Testis (tissue), 2 donors: Measurements from ENCODE around the gene TUBGCP5.
"Not testable (repeated sequence)": the region's sequence is repeated elsewhere in the genome, so short reads cannot be mapped to it uniquely, and the experiment has no call there.

Experiments
- POLR2A ChIP-seq: fragments of 450-650 bp; IDR thresholded peaks from one replicate; pipeline ENCODE4 v1.6.1; 2017; ENCODE audit warnings: antibody characterized with exemption, mild to moderate bottlenecking, moderate library complexity
- TF ChIP-seq, protein P1 (sequence below), 3 experiments: fragments of 450-650 bp in 2 of 3; fragments of 200-600 bp in 1 of 3; sonication (generic) in 1 of 3; IDR thresholded peaks; one replicate each; pipeline ENCODE4 v1.5.1; 2016 to 2019; ENCODE audit warnings: antibody characterized with exemption in 3 of 3, mild to moderate bottlenecking in 2 of 3, moderate library complexity in 1 of 3

DNA sequence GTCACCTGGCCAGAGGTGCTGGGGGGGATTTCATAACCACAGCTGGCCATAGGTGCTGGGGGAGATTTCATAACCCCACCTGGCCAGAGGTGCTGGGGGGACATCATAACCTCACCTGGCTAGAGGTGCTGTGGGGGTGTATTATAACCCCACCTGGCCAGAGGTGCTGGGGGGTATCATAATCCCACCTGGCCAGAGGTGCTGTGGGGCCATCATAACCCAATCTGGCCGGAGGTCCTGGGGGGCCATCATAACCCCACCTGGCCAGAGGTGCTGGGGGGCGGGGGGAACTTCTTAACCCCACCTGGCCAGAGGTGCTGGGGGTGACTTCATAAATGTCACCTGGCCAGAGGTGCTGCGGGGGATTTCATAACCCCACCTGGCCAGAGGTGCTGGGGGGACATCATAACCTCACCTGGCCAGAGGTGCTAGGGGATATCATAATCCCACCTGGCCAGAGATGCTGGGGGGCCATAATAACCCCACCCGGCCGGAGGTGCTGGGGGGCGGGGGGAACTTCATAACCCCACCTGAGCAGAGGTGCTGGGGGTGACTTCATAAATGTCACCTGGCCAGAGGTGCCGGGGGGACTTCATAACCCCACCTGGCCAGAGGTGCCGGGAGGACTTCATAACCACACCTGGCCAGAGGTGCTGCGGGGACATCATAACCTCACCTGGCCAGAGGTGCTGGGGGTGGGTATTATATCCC lies 9.4 kb upstream of the TUBGCP5 start:
- TF ChIP-seq, protein P1, sequence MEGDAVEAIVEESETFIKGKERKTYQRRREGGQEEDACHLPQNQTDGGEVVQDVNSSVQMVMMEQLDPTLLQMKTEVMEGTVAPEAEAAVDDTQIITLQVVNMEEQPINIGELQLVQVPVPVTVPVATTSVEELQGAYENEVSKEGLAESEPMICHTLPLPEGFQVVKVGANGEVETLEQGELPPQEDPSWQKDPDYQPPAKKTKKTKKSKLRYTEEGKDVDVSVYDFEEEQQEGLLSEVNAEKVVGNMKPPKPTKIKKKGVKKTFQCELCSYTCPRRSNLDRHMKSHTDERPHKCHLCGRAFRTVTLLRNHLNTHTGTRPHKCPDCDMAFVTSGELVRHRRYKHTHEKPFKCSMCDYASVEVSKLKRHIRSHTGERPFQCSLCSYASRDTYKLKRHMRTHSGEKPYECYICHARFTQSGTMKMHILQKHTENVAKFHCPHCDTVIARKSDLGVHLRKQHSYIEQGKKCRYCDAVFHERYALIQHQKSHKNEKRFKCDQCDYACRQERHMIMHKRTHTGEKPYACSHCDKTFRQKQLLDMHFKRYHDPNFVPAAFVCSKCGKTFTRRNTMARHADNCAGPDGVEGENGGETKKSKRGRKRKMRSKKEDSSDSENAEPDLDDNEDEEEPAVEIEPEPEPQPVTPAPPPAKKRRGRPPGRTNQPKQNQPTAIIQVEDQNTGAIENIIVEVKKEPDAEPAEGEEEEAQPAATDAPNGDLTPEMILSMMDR (IDR thresholded peaks at IDR 0.05): not testable (repeated sequence)
- TF ChIP-seq POLR2A: not testable (repeated sequence)
